NT2/D1 (cell line): ENCODE data around the gene NBAS.

Experiments used
- YY1 ChIP-seq: IDR thresholded peaks from 2 replicates; pipeline ENCODE4 v1.6.1; 2011; ENCODE audit not compliant: insufficient read length, insufficient read depth
- ZNF274 ChIP-seq: IDR thresholded peaks from 2 replicates; pipeline ENCODE4 v1.6.1; 2011; ENCODE audit warnings: mild to moderate bottlenecking, low read depth, low read length

DNA sequence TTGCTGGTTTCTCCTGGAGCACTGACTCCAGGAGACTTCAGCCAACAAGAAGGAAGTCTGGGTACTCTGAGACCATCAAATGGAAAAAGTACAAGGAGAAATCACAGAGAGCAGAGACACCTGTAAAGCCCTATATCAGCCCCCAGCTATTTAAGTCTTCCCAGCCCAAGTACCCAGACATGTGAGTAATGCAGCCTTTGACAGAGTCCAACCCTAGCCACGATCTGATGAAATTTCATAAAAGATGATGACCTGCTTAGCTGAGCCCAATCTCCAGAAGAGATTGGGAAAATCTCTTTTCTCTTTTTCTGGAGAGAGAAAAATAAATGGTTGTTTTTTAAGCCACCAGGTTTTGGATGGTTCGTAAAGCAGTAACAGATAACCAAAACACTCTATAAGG is 196.6 kb downstream of the NBAS start:
- TF ChIP-seq YY1: no peak
- TF ChIP-seq ZNF274: no peak
